ENCODE measurements around the gene HGFAC. TPM values are rescaled to one million over a fixed set of nuclear protein-coding genes. Genes with fewer than 3 reads are reported as not detected.

The HGFAC gene
- total and polyA plus RNA-seq, 2 of the 13 experiments (the other 11 are each of a cell fraction or from before 2014, with no cell fraction given), result 8.5 to 63.6 TPM

GRCh38 chr4:3449047-3449573 is 7.3 kb downstream of the HGFAC start (continued):
- no peak for TF ChIP-seq SCMH1 (CRISPR knock-in tag; IDR thresholded peaks at IDR 0.05; ENCODE audit: borderline replicate concordance)
- no peak for TF ChIP-seq ZNF337 (CRISPR knock-in tag; IDR thresholded peaks at IDR 0.05; ENCODE audit: borderline replicate concordance, low read depth)
- TF ChIP-seq ZFP1 (CRISPR knock-in tag; IDR thresholded peaks at IDR 0.05), result no peak
- no peak for TF ChIP-seq TCF7 (IDR thresholded peaks at IDR 0.05; ENCODE audit: low read depth)
- no peak for TF ChIP-seq NFYB (CRISPR knock-in tag; IDR thresholded peaks at IDR 0.05)

- Histone ChIP-seq H3K4me3 (replicated peaks in 1 of 3; ENCODE audit: insufficient read depth in 1 of 3, low read depth in 2 of 3, low read length in 3 of 3) (no peak overlapping the region; a peak in 1 of 6 replicates), H3K27ac (ENCODE audit: extremely low read length, insufficient read depth, low read length) (no peak overlapping the region), H2AFZ (ENCODE audit: low read length) (no peak overlapping the region), H3K9me3 (ENCODE audit: low read length) (no peaks in the 10 kb centered on the region), H3K4me1 (ENCODE audit: insufficient read depth, low read length) (peaks cover 27% of the 10 kb centered on the region), H3K36me3 (replicated peaks in 1 of 2; ENCODE audit: control insufficient read depth in 1 of 2, insufficient read depth in 2 of 2, low read length in 2 of 2) (no peaks in the 10 kb centered on the region), H4K20me1 (ENCODE audit: insufficient read depth, low read length) (no peaks in the 10 kb centered on the region), H3K27me3 (ENCODE audit: control insufficient read depth in 1 of 2, insufficient read depth in 2 of 2, low read length in 2 of 2) (no peaks in the 10 kb centered on the region; a peak in 1 of 5 replicates), H3K79me2 (ENCODE audit: insufficient read depth, low read length) (no peaks in the 10 kb centered on the region), H3K9ac (ENCODE audit: insufficient read depth, low read depth, low read length) (no peak overlapping the region), H3K4me2 (ENCODE audit: low read depth, low read length) (no peak overlapping the region)
- in situ Hi-C loops (cut with HindIII; ENCODE audit: extremely low pct_ligation_motif_present, low pct_unique_long_range_greater_than_20kb), result loop anchor here (5.0 kb wide), 1 partner anchor 103 kb away; no protein-coding TSS in a partner anchor
- ATAC-seq, result peak; percentile 11
- no peak for FAIRE-seq
- intact Hi-C loops (cut with micrococcal nuclease; ENCODE audit: unreplicated experiment), result no loop called here
- DNase-seq (ENCODE audit: low spot score), result no peak
- ChIA-PET CTCF (ENCODE audit: low intra/inter-chr PET ratio, low total read pairs) (no interaction called here), POLR2A (no interaction called here)
- BruUV-seq (replicated peaks), result no TSS peak
- WGBS (ENCODE audit: low lambda C conversion rate), result 64% methylated on average over 21 of the region's 35 CpGs
- TF ChIP-seq MTA1 (CRISPR knock-in tag; IDR thresholded peaks at IDR 0.05; ENCODE audit: borderline replicate concordance) (0 out of 2 replicates have a peak, but pooled peaks have one; percentile 22), SOX13 (IDR thresholded peaks at IDR 0.05) (no peak), SOX13 (CRISPR knock-in tag; conservative IDR thresholded peaks at IDR 0.05 in 1 of 2, IDR thresholded peaks at IDR 0.05 in 1 of 2) (no peak), AGO2 (optimal IDR thresholded peaks at IDR 0.05; ENCODE audit: low read depth, low read length) (peak; percentile 42), HNRNPL (IDR thresholded peaks at IDR 0.05; ENCODE audit: low read depth, low read length) (peak; percentile 33; the same call in 1 of the 2 replicates), ZNF616 (CRISPR knock-in tag; IDR thresholded peaks at IDR 0.05; ENCODE audit: low read depth) (no peak), ZFX (CRISPR knock-in tag; IDR thresholded peaks at IDR 0.05; ENCODE audit: low read depth) (peak; percentile 33; the same call in 1 of the 2 replicates), ZFY (CRISPR knock-in tag; IDR thresholded peaks at IDR 0.05) (0 out of 2 replicates have a peak, but pooled peaks have one; percentile 26), ZNF709 (CRISPR knock-in tag; IDR thresholded peaks at IDR 0.05) (peak; percentile 50; the same call in 1 of the 2 replicates)
- TF ChIP-seq, protein P1, sequence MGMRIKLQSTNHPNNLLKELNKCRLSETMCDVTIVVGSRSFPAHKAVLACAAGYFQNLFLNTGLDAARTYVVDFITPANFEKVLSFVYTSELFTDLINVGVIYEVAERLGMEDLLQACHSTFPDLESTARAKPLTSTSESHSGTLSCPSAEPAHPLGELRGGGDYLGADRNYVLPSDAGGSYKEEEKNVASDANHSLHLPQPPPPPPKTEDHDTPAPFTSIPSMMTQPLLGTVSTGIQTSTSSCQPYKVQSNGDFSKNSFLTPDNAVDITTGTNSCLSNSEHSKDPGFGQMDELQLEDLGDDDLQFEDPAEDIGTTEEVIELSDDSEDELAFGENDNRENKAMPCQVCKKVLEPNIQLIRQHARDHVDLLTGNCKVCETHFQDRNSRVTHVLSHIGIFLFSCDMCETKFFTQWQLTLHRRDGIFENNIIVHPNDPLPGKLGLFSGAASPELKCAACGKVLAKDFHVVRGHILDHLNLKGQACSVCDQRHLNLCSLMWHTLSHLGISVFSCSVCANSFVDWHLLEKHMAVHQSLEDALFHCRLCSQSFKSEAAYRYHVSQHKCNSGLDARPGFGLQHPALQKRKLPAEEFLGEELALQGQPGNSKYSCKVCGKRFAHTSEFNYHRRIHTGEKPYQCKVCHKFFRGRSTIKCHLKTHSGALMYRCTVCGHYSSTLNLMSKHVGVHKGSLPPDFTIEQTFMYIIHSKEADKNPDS (CRISPR knock-in tag; IDR thresholded peaks at IDR 0.05), result 0 out of 2 replicates have a peak, but pooled peaks have one; percentile 45
- TF ChIP-seq, protein P2, sequence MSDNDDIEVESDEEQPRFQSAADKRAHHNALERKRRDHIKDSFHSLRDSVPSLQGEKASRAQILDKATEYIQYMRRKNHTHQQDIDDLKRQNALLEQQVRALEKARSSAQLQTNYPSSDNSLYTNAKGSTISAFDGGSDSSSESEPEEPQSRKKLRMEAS (IDR thresholded peaks at IDR 0.05), result peak; percentile 42
- TF ChIP-seq, protein P3, sequence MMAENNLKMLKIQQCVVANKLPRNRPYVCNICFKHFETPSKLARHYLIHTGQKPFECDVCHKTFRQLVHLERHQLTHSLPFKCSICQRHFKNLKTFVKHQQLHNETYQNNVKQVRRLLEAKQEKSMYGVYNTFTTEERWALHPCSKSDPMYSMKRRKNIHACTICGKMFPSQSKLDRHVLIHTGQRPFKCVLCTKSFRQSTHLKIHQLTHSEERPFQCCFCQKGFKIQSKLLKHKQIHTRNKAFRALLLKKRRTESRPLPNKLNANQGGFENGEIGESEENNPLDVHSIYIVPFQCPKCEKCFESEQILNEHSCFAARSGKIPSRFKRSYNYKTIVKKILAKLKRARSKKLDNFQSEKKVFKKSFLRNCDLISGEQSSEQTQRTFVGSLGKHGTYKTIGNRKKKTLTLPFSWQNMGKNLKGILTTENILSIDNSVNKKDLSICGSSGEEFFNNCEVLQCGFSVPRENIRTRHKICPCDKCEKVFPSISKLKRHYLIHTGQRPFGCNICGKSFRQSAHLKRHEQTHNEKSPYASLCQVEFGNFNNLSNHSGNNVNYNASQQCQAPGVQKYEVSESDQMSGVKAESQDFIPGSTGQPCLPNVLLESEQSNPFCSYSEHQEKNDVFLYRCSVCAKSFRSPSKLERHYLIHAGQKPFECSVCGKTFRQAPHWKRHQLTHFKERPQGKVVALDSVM (CRISPR knock-in tag; IDR thresholded peaks at IDR 0.05), result 0 out of 2 replicates have a peak, but pooled peaks have one; percentile 28
Observed at GRCh38 chr4:3449574-3450534, 8.1 kb downstream of the HGFAC start.

Data from HepG2 (cell line).